Caco-2 (cell line): ENCODE results near the gene LEKR1. TPM values are rescaled to one million over a fixed set of nuclear protein-coding genes. Genes with fewer than 3 reads are reported as not detected.

Experiments
- BruUV-seq: library from RNA; stranded (reverse); fragments of 400-500 nt; replicated peaks from 2 replicates; lab custom pipeline; 2021; lab: Mats Ljungman, UMichigan
- CTCF ChIA-PET: fragments of 300-600 bp; sonication (Branson Sonifier 250); formaldehyde crosslinking; loops from one replicate; lab custom pipeline; 2022; ENCODE audit warnings: antibody characterized with exemption; lab: Charles Lee
- POLR2A ChIA-PET: fragments of 300-600 bp; sonication (Branson Sonifier 250); formaldehyde crosslinking; loops from one replicate; lab custom pipeline; 2022; ENCODE audit warnings: antibody characterized with exemption; lab: Charles Lee
- DNase-seq, 2 experiments: peaks; one replicate each; pipeline versions ENCODE4 v3.0.0 to v3.0.0-alpha.2; 2020 to 2022
- H3K27me3 ChIP-seq: replicated peaks from 2 replicates; pipeline ENCODE4 v1.6.0; 2011; ENCODE audit warnings: low read length; ENCODE audit not compliant: control insufficient read depth, insufficient read depth
- H3K36me3 ChIP-seq: 2 replicates; pipeline ENCODE4 v1.5.1; 2011; ENCODE audit warnings: low read length; ENCODE audit not compliant: control insufficient read depth, insufficient read depth
- H3K4me1 ChIP-seq: fragments of 250-450 bp; sonication (Bioruptor Pico); 2 replicates; pipeline ENCODE4 v1.5.1; 2020; ENCODE audit warnings: mild to moderate bottlenecking
- H3K4me3 ChIP-seq: 2 replicates; pipeline ENCODE4 v1.5.1; 2011; ENCODE audit warnings: low read depth, mild to moderate bottlenecking, control low read depth, low read length
- H3K9me3 ChIP-seq: fragments of 250-450 bp; sonication (Bioruptor Pico); 2 replicates; pipeline ENCODE4 v1.5.1; 2020; ENCODE audit warnings: mild to moderate bottlenecking, moderate library complexity
- H3K27ac Mint-ChIP-seq: one replicate; pipeline ENCODE4 v1.8.0; 2022; ENCODE audit warnings: mixed read lengths; ENCODE audit not compliant: unreplicated experiment
- H3K27me3 Mint-ChIP-seq: one replicate; pipeline ENCODE4 v1.8.0; 2022; ENCODE audit warnings: mixed read lengths; ENCODE audit not compliant: insufficient read depth, unreplicated experiment
- H3K36me3 Mint-ChIP-seq: one replicate; pipeline ENCODE4 v1.8.0; 2022; ENCODE audit warnings: mild to moderate bottlenecking, mixed read lengths; ENCODE audit not compliant: insufficient read depth, unreplicated experiment
- H3K4me1 Mint-ChIP-seq: one replicate; pipeline ENCODE4 v1.8.0; 2022; ENCODE audit warnings: low read depth, mixed read lengths; ENCODE audit not compliant: unreplicated experiment
- H3K4me3 Mint-ChIP-seq: one replicate; pipeline ENCODE4 v1.8.0; 2022; ENCODE audit warnings: mild to moderate bottlenecking, moderate library complexity, mixed read lengths; ENCODE audit not compliant: unreplicated experiment
- H3K9me3 Mint-ChIP-seq: one replicate; pipeline ENCODE4 v1.8.0; 2022; ENCODE audit warnings: mixed read lengths; ENCODE audit not compliant: unreplicated experiment
- CTCF ChIP-seq, 2 experiments: fragments of 200-600 bp in 1 of 2; IDR thresholded peaks; 1 replicate in 1 of 2; 2 replicates in 1 of 2; pipeline versions ENCODE4 v1.5.1 to v1.8.0; 2011 to 2022; ENCODE audit warnings: antibody characterized with exemption in 1 of 2, control low read depth in 1 of 2, inconsistent platforms in 1 of 2, low read depth in 1 of 2, low read length in 1 of 2, mild to moderate bottlenecking in 1 of 2, moderate library complexity in 1 of 2; ENCODE audit not compliant: insufficient read depth in 1 of 2, severe bottlenecking in 1 of 2, unreplicated experiment in 1 of 2
- intact Hi-C: fragments of 100-400 bp; cut with micrococcal nuclease; formaldehyde crosslinking; loops from one replicate; pipeline ENCODE4 v1.10.0; 2022; ENCODE audit not compliant: unreplicated experiment
- total RNA-seq: library from RNA; stranded (reverse); gene quantifications from 2 replicates; pipeline ENCODE4 v1.2.3, GENCODE V29; 2022

LEKR1 gene
- total RNA-seq, 1 experiment from 2014 or later, result 1.6 TPM

- BruUV-seq, result no TSS peak
- Mint-ChIP-seq H3K4me3 (no peak overlapping the region), H3K9me3 (peaks cover 10% of the 10 kb centered on the region), H3K36me3 (no peaks in the 10 kb centered on the region), H3K4me1 (peaks cover 15% of the 10 kb centered on the region), H3K27me3 (no peaks in the 10 kb centered on the region), H3K27ac (no peak overlapping the region)
- POLR2A ChIA-PET, result no interaction called here
- H3K9me3 ChIP-seq, result peaks cover 8% of the 10 kb centered on the region; the same call in 1 of the 2 replicates
- H3K4me3 ChIP-seq, result no peak overlapping the region
- no peak for DNase-seq
- intact Hi-C loops, result loop anchor here (10.0 kb wide), 1 partner anchor 147 kb away; no protein-coding TSS in a partner anchor
- CTCF ChIA-PET, result no interaction called here
- H3K27me3 ChIP-seq, result no peaks in the 10 kb centered on the region
- no peaks in the 10 kb centered on the region for H3K36me3 ChIP-seq
- TF ChIP-seq CTCF (IDR thresholded peaks at IDR 0.05; ENCODE audit: insufficient read depth in 1 of 2, low read depth in 1 of 2, low read length in 1 of 2, severe bottlenecking in 1 of 2, unreplicated experiment in 1 of 2), result no peak
- H3K4me1 ChIP-seq, result peaks cover 5% of the 10 kb centered on the region; the same call in 1 of the 2 replicates
These were observed 161.8 kb downstream of the LEKR1 start for GRCh38 chr3:156987946-156988345.

GRCh38 chr3:156997351-156997750 lies 171.2 kb downstream of the LEKR1 start:
- peaks cover 29% of the 10 kb centered on the region for H3K9me3 Mint-ChIP-seq
- intact Hi-C loops, result no loop called here
- no peak for DNase-seq
- H3K27me3 Mint-ChIP-seq, result no peaks in the 10 kb centered on the region
- no peak overlapping the region for H3K27ac Mint-ChIP-seq
- no peak for TF ChIP-seq CTCF (IDR thresholded peaks at IDR 0.05; ENCODE audit: insufficient read depth in 1 of 2, low read depth in 1 of 2, low read length in 1 of 2, severe bottlenecking in 1 of 2, unreplicated experiment in 1 of 2)
- ChIA-PET POLR2A (no interaction called here), CTCF (no interaction called here)
- peaks cover 18% of the 10 kb centered on the region for H3K4me1 Mint-ChIP-seq
- no peaks in the 10 kb centered on the region for H3K36me3 Mint-ChIP-seq
- H3K4me3 Mint-ChIP-seq, result no peak overlapping the region
- BruUV-seq, result no TSS peak
- H3K27me3 ChIP-seq, result no peaks in the 10 kb centered on the region
- H3K9me3 ChIP-seq, result peaks cover 6% of the 10 kb centered on the region; the same call in 1 of the 2 replicates
- no peaks in the 10 kb centered on the region for H3K36me3 ChIP-seq
- peaks cover 15% of the 10 kb centered on the region for H3K4me1 ChIP-seq
- H3K4me3 ChIP-seq, result no peak overlapping the region

- BruUV-seq, result no TSS peak
- no peak for DNase-seq
- Histone ChIP-seq H3K4me3 (no peak overlapping the region), H3K36me3 (no peaks in the 10 kb centered on the region), H3K4me1 (peaks cover 15% of the 10 kb centered on the region), H3K9me3 (peaks cover 7% of the 10 kb centered on the region; the same call in 1 of the 2 replicates), H3K27me3 (no peaks in the 10 kb centered on the region)
- H3K9me3 Mint-ChIP-seq, result peaks cover 26% of the 10 kb centered on the region
- no peaks in the 10 kb centered on the region for H3K36me3 Mint-ChIP-seq
- POLR2A ChIA-PET, result no interaction called here
- CTCF ChIA-PET, result no interaction called here
- TF ChIP-seq CTCF (IDR thresholded peaks at IDR 0.05; ENCODE audit: insufficient read depth in 1 of 2, low read depth in 1 of 2, low read length in 1 of 2, severe bottlenecking in 1 of 2, unreplicated experiment in 1 of 2), result no peak
- H3K4me3 Mint-ChIP-seq, result no peak overlapping the region
- H3K27ac Mint-ChIP-seq, result no peak overlapping the region
- H3K4me1 Mint-ChIP-seq, result peaks cover 18% of the 10 kb centered on the region
- intact Hi-C loops, result loop anchor here (5.0 kb wide), 1 partner anchor 56 kb away; no protein-coding TSS in a partner anchor
- H3K27me3 Mint-ChIP-seq, result no peaks in the 10 kb centered on the region
These were observed 175.2 kb downstream of the LEKR1 start for GRCh38 chr3:157001221-157001957.
